ENCODE data around the gene EIF5A2.

DNA sequence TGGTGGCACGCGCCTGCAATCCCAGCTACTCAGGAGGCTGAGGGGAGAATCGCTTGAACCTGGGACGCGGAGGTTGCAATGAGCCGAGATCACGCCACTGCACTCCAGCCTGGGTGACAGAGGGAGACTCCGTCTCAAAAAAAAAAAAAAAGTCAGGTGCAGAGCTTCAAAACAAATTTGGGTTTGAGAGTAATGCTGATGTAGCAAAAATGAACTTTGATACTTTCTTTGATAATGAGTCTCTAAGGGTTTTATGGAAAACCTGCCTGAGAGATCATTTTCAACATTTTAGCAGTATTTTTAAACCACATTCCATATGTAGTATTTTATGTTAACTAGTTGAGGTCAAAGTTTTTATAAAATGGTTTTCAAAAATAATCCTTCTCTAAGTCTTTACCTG is 14.5 kb downstream of the EIF5A2 start:
- TF ChIP-seq EZH2 (IDR thresholded peaks at IDR 0.05) (no peak), POLR2AphosphoS5 (IDR thresholded peaks at IDR 0.05; ENCODE audit: borderline replicate concordance, low read depth, low read length) (no peak), FOXP2 (optimal IDR thresholded peaks at IDR 0.05; ENCODE audit: control extremely low read depth, extremely low read length, insufficient read depth) (no peak)
